Activated CD4-positive, CD25-positive, alpha-beta regulatory T cell treated with anti-CD3 and anti-CD28 coated beads, Interleukin-2, amount 50 U/mL, for 24 hours (primary cell): ENCODE data around the gene RASGRP1.

Source experiments
- ATAC-seq, 2 donors: fragments of 150-1000 bp; cut with Tn5 transposase; one replicate each; pipeline ENCODE4 v1.10.0; 2021; ENCODE audit warnings: mild to moderate bottlenecking in 1 of 2, moderate library complexity in 1 of 2

The RASGRP1 gene

GRCh38 chr15:38453971-38454695 is 110.5 kb downstream of the RASGRP1 start, which contains the start of gene FAM98B:
TSS of gene FAM98B (plus strand) at chr15:38454127. CDS start at chr15:38454162, 35 bp downstream.
- ATAC-seq, result peak; percentile 96

- no peak for ATAC-seq
Observed at GRCh38 chr15:38441130-38441519, 123.5 kb downstream of the RASGRP1 start.

- peak; percentile 79 for ATAC-seq
Observed at GRCh38 chr15:38440353-38441129, 124.1 kb downstream of the RASGRP1 start.
